Right forelimb (tissue), 1 donor: Measurements from ENCODE around the gene DNAJB2.
"Not testable (repeated sequence)": the region's sequence is repeated elsewhere in the genome, so short reads cannot be mapped to it uniquely, and the experiment has no call there.

Source experiments
- DNase-seq: peaks from one replicate; pipeline ENCODE4 v3.0.0-alpha.2; 2018

Gene DNAJB2

DNA sequence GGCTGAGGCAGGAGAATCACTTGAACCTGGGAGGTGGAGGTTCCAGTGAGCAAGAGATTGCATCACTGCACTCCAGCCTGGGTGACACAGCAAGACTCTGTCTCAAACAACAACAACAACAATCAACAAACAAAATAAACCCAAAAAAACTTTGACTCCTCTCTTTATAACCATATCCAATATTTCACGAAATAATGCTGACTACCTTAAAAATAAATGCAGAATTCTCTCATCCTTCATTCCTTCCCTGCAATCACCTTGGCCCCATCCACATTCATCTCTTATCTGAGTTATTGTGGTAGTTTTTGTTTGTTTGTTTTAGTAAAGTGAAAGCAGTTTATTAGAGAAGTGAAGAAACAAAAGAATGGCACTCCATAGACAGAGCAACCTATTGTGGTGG is 26.9 kb downstream of the DNAJB2 start:
- no peak for DNase-seq

GRCh38 chr2:219308142-219309101 is 29.3 kb downstream of the DNAJB2 start:
- peak; percentile 82 for DNase-seq

DNA sequence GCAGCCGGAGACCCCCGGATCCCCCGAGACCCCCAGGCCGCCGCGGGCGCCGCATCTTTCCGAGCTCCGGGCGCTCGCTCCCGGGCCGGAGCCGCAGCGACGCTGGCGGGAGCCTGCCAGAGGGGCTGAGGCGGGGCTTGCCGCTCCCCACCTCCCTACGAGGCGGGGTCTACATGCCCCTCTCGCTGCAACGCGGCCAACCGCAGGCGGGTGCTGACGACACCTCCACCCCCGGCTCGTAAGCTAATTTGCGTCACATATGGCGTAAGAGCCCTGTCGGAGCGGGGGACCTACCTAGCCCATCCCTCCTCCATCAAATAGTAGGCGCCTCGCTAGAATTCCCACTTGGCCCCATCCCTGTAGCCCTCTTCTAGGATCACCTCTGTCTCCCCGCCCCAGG is 30.1 kb downstream of the DNAJB2 start, which contains the start of gene PTPRN:
PTPRN (minus strand) TSS at position 124 of the 400 bp plus-strand sequence; CDS start at position 55, 69 bp downstream.
- DNase-seq, result no peak

DNA sequence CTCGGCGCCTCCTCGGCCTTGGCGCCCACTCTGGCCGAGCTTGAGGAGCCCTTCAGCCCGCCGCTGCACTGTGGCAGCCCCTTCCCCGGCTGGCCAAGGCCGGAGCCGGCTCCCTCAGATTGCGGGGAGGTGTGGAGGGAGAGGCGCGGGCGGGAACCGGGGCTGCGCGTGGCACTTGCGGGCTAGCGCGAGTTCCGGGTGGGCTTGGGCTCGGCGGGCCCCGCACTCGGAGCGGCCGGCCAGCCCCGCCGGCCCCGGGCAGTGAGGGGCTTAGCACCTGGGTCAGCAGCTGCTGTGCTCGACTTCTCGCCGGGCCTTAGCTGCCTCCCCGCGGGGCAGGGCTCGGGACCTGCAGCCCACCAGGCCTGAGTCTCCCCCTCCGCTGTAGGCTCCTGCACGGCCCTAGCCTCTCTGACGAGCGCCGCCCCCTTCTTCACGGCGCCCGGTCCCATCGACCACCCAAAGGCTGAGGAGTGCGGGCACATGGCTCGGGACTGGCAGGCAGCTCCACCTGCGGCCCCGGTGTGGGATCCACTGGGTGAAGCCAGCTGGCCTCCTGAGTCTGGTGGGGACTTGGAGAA is 33.6 kb downstream of the DNAJB2 start:
- DNase-seq, result not testable (repeated sequence)

DNA sequence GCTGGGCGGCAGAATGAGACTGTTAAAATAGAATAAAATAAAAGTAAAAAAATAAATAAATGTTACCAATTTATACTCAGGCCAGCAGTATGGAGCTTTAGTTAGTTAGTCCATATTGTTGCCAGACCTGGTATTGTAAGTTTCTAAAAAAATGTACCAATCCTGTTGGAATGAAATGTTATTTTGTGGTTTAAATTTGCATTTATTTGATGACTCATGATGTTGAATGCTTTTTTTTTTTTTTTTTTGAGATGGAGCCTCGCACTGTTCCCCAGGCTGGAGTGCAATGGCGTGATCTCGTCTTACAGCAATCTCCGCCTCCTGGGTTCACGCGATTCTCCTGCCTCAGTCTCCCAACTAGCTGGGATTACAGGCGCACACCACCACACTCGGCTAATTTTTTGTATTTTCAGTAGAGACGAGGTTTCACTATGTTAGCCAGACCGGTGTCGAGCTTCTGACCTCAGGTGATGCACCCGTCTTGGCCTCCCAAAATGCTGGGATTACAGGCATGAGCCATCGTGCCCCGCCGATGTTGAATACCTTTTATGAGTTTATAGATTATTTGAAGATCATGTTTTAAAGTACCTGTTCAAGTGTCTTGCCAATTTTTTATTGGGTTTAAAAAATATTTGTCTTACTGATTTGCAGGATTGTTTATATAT is 35.8 kb downstream of the DNAJB2 start:
- no peak for DNase-seq

- DNase-seq, result no peak
These were observed 44.3 kb downstream of the DNAJB2 start for GRCh38 chr2:219323434-219323833.

DNA sequence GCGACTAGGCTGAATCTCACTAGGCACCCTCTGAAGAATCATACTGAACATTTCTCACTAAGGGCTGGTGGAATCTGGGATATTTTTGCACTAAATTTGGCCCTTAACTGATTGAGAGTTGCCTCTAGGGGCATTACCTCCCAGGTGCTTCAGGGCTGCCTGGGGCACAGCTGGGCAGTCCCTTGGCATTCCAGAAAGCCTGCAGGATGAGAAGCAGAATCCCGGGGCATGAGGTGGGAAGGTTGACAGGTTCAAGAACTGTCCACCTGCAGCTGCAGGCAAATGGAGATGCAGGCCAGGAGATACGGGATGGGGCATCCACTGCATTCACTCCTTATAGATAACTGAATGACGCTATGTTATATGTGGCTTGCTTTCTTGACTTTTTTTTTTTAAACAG is 46.0 kb downstream of the DNAJB2 start:
- DNase-seq, result no peak

GRCh38 chr2:219325657-219326315 is 46.6 kb downstream of the DNAJB2 start:
- no peak for DNase-seq

GRCh38 chr2:219327719-219328118 is 48.6 kb downstream of the DNAJB2 start:
- no peak for DNase-seq

- peak; percentile 79 for DNase-seq
These were observed 52.5 kb downstream of the DNAJB2 start for GRCh38 chr2:219331560-219332213.

DNA sequence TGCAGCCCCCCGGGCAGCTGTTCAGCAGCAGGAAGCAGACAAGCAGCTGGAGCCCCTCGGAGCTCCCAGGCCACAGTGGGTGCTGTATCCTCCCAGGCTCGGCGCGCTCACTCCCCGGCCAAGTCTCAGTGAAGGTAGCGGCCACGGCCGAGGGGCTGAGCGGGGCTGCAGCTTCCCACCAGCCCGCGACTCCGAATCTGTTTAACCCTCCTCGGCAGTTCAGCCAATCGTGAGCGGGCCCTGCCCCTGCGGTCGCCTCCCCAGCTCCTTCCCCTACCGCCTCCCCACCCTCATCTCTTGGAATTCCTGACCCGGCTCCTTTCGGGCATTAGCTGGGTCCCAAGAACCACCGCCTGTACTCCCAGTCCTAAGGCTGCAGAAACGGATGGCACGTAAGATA is 53.4 kb downstream of the DNAJB2 start, which contains the start of gene RESP18:
RESP18 (minus strand) TSS at position 203 of the 400 bp plus-strand sequence.
- DNase-seq, result no peak

- DNase-seq, result no peak
These were observed 54.9 kb downstream of the DNAJB2 start for GRCh38 chr2:219334076-219334475.

- DNase-seq, result no peak
These were observed 56.2 kb downstream of the DNAJB2 start for GRCh38 chr2:219335373-219335786.
